ENCODE measurements around the gene SUFU.

Gene SUFU

DNA sequence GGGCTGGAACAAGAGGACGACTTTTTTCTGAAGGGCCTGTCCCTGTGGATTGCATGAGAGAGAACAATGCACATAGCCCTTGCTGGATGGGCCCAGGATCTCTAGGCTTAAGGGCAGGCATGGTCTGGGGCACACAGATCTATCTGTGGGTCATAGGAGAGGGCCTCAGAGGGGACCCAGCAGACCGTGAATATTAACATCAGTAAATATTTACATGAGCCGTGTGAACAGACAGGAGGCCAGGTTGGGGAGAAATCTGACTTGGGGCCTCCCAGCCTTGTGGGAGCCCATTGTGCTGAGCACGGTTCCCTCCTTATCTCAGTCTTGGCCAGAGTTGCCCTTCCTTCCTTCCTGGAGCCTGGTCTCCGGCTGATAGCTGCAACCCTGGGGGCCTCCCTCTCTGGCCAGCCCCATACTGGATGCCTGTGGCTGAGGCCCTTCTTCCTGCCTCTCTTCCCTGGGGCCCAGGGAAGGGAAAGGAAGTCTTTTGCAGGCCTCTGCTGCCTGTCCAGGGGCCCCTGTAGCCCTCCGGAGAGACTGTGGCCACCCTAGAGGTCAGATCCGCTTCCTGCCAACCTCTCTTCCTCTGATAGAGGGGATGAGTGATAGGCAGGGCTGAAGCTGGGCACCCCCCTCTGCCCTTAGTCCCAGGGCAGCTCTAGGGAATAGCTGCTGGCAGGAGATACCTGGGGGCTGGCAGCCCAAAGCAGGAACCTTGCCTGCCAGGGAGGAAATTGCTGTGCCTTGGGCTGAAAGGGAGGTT is 96.0 kb downstream of the SUFU start:
- no peak for DNase-seq

DNA sequence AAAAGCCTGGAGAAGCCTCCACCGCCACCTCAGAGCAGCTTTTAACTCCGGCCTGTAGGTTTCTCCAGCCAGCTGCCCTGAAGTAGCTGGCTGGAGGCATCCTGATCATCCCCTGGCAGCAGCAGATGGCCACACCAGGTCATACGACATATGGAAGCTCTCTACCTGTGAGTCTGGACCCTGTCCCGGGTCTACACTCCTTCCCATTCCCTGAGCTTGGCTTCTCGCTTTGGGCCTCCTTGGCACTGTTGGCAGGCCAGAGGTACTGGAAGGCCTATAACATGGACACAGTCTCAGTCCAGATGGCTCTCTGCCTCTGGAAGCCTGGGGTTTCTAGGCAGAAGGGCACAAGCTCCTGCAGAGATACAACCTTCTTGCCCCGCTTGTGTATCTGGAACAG is 97.0 kb downstream of the SUFU start:
- no peak for DNase-seq

DNA sequence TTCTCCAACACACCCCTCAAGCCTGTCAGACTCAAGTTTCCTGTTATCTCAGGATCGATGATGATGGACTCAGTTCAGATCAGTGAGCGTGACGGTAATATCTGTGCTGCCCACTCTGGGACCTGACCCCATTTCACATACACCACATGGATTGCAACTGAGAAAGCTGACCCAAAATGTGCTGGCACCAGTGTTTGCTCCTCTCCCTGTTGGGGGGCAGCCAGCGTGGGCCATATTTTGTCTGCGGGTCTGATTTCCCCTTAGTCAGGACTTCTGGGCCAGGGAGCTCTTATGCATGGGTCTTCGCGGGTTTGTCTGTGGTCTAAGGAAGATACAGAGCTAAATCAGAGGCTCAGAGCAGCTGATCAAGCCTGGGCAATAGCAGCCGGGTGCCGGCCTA is 97.9 kb downstream of the SUFU start:
- DNase-seq = no peak

DNA sequence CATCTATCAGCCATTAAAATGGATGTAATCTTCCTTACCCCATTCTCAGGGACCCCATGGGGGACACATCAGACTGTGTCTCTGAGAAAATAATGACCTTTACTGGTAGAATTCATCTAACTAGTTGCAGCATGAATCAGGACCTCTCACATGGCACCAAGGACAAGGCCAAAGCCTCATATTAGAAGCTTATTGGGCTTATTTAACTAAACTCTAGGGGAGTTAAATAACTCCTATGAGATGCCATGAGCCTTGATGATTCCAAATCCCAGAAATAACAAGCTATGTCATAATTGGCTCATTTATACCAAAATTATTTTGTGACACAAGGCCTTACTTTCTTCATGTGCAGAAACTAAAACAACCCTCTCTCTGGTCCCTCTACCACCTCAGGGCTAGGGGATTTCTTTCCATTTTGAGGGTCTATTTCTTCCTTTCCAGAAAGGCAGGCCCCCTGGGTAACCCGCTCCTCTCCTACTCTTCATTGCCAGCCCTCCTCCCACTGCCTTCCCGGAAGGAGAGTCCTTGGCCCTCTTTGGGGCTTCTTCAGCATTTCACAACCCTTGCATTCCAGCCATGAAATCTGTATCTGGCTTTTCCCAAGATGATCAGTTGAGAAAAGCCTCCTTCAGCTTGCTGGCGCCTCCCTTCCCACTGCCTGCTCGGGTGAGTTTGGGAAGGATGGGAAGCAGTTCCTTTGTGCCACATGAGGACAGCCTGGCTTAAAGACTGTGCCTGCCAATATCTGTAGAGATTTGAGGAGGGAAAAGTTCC is 98.7 kb downstream of the SUFU start:
- DNase-seq = no peak

DNA sequence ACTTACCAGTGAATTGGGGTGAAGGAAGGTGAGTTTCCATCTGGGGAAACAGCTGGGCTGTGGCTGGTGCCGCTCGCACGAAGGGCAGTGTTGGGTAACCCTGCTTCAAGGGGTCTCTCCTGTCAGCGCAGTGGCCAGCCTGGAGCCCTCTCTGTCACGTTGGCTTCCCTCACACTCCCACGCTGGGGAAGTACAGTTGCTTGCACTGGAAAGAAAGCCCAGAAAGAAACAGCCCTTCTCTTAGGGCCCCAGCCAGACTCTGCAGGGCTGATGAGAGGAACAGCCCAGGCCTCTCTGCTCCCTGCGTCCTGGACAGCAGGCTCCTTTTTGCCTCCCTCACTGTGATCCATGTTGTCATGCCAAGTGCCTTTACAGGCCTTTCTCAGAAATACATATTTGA is 100.2 kb downstream of the SUFU start:
- DNase-seq = no peak

DNA sequence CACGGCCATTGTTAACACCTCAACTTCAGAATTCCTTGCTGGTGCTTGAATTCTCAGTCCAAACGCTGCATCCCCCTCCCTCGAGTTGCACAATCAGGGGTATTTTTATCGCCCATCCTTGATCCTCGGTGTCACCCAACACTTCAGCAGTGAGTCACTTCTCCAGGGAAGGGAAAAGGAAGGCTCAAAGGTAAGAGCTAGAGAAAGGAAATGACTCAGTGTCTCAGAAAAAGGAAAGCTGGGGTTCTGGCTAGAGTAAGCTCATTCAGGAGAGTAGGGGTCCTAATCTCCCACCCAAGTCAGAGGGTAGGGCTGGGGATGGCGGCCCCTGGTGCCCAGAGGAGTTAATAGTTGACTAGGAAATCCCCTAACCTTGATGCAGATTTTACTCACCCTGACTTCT is 100.7 kb downstream of the SUFU start:
- DNase-seq = no peak

DNA sequence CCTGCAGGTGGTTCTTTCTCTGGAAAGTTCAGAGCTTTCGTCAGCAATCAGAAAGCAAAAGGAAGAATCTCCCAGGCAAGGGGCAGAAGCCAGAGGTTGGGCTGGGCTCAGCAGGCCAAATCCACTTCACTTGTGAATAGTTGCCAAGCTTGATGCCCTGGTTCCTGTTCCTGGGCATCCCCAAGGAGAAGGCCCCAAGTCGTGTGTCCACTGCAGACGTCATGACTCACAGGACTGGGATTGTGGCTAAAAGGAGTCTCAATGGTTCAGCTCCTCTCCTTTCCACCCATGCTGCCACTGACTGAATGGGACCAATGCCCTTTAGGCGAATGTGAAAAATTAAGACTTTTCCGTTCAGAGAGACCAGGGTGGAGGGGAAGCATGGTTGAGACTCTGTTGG is 101.9 kb downstream of the SUFU start:
- DNase-seq = no peak

DNA sequence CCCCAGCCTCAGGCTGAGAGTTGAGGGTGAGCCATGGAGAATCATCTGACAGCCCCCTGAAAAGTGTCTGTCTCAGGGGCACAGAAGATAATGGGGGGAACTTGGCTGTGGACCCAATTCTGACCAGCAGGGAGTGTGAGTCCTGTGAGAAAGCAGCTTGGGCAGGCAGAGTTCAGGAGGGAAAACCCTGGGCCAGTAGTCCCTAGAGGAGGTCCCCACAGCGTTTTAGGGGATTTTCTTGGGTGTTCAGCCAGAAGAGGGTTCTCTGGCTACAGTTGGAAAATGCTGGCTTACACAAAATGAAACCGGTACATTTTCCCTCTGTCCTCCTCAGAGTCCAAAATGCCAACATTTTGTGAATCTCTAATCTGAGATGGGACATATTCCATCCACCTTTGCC is 104.7 kb downstream of the SUFU start:
- no peak for DNase-seq

DNA sequence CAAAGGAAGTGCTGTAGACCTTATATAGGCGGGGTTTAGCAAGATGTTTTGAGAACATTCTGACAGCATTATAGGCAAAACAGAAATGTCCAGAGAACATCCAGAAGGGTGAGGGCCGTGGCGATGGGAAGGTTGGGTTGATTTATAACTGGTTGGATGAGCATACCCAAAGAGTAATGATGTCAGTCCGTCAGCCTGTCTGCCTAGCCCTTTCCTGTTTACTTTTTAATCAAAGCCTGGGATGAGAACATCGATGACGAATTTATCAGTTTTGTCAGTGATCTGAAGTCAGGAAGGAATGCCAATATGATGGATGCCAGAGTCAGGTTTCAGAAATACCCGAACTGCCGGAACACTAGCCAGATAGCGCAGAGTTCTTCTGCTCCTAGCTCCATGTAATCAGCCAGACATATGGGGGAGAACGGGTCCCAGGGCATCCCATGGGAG is 106.7 kb downstream of the SUFU start:
- DNase-seq = no peak

DNA sequence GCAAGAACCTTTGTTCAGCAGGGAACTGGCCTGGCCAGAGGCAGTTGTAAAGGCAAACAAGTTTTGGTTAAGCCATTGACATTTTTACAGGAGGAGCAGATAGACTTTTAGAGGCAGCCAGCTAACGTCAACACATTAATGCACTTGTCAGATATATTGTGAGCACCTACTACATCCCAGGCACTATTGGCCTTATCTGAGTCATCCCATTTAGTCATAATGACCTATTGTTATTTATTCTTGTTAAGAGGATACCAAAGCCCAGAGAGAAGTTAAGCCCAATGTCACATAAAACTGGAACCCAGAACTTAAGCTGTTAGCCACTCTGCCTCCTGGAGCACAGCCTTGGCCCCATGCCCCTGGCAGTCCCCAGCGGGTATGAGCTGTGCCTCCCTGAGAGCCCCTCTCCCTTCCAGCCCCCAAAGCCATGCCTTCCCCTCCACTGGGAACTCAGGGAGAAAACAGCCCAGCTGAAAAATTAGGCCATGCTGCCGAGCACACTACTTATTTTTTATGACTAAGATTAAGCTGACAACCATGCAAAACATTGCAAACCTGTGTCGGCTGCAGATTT is 107.8 kb downstream of the SUFU start:
- DNase-seq = no peak

DNA sequence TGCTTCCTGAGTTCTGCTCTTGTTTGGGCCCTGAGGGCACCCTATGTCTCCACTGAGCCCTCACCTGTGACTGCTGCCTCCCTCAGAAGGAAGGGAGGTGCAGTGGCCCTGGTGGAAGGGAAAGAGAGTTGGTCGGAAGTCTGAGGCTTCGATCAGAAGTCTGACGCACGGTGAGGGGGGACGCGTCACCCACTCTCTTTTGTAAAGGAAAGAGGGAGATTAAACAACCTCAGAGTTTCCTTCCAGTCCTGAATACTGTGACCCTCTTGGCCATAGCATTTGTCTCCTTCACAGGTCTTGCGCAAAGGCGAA is 109.1 kb downstream of the SUFU start:
- DNase-seq = no peak

DNA sequence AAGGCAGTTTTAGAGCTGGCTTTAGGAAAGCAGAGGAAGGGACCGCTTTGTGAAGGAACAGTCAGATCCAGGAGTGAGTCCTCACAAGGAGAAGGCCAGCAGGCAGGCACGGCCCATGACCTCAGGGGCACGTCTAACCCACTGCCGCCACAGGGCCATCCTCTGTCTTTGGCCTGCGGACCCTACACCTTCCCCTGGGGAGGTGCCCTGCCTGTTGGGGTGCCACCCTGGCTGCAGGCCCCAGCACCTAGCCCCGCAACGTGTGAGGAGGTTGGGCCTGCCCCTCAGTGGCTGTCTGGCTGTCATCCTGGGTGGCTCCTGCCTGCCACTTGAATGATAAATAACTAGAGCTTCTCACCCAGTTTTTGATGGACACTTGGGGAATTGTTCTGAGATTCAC is 109.5 kb downstream of the SUFU start:
- DNase-seq = no peak

DNA sequence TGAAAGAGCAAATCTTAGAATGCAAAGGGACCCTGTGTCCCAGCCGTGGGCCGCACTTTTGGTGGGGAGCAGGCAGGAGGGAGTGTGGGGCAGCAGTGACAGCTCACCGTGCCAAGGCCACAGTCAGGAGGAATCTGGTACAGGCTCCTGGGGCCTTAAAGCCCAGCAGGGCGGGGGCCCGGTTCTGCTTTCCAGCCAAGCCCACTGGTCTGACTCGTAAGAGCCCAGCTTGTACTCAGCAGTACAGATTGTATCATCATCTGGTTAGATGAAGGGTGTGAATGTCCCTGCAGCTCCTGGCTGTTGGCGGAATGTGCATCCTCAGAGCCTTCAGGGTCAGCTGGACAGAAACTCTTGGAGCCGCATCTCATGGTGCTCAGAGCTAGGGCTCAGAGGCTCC is 110.0 kb downstream of the SUFU start:
- DNase-seq = no peak

DNA sequence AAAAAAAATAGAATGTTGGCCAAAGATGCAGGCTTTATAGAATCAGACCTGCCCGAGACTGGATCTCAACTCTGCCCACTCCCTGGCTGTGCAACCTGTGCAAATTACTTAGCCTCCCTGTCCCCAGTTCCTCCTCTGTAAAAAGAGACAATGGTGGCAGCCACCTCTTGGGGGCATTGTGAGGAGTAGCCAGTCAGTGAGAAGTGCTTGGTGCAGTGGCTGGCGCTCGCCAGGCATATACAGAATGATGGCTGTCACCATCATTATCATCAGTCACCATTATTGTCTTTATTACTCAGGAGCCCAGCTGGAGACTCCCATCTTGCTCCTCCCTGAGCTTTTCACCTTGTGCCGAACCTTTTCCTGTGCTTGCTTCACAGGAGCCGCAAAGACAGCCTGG is 111.1 kb downstream of the SUFU start:
- no peak for DNase-seq

DNA sequence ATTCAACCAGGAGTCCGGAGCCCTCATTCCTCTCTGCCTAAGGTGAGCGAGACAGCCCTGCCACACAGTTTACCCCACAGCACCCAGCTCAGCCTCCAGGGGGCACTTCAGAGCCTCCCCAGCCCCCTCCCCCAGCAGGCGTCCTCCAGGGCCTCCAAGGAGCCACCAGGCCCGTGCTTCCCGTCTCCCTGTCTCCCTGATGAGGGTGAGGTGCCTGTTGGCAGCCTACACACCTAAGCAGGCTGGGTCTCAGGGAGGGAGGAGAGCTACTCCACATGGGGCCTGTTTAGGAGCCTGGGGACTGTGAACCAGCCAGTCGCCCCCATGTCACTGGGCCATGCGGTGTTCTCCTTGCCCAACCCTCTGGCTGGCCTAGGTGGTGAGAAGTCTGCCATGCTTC is 111.6 kb downstream of the SUFU start:
- no peak for DNase-seq

DNA sequence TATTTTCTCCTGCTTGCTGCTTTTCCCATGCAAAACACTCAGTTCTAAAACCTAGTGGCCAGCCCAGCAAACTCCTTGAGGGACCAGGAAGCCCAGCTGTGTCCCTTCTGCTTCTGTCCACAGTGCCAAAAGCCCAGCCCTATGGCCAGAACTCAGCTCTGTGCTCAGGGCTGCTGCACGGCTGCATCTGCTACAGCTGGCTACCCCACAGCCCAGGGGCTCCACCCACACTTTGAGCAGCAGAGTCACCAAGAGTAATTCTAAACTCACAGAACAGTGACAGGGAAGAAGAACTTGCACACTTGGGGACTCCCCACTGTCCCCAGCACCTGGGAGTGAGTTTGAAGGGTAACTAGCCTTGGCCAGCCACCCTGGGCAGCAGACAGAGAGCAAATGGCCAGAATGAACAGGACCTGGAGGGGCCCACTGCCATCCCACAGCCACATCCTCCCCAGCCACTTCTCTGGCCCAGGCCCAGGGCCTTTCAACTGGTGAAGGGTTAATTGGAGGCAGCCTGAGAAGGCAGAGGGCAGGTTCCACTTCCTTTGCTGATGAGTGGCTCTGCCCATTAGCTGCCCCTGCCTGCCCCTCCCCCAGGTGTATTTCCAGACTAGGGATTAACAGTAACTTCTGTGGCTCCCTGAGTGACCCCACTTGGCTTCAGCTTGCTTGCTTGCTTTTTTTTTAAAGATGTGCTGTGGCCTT is 112.4 kb downstream of the SUFU start:
- no peak for DNase-seq

DNA sequence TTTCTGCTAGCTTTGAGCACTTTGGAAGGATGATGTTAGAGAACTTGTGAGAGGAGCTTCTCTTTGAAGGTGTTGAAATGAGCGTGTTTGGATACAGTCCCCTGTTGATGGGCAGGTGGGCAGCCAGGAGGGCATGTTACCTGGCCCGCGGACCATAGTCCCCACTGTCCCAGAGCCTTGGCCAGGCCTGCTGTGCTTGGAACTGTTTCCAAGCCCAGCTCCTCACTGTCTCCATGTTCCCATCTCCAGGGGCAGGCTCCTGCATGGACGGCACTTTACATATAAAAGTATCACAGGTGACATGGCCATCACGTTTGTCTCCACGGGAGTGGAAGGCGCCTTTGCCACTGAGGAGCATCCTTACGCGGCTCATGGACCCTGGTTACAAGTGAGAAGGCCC is 113.3 kb downstream of the SUFU start:
- DNase-seq = no peak

DNA sequence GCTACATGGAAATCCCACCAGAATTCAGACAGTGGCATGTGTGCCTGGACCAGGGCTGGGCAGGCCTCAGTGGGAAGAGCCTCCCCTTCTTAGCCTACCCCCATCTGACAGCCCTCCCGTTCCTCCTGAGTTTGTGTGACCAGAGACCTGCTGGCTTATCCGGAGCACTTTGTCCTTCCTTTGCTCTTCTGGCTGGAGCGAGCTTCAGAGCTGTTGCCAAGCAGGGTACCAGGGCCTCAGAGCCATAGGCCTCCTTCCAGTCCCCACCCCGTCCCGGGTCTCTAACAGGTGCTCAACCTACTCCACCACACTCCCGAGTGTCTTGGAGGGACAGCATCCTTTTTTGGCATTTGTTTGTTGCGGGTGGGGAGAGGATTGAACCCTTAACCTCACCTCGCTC is 114.0 kb downstream of the SUFU start:
- no peak for DNase-seq

DNA sequence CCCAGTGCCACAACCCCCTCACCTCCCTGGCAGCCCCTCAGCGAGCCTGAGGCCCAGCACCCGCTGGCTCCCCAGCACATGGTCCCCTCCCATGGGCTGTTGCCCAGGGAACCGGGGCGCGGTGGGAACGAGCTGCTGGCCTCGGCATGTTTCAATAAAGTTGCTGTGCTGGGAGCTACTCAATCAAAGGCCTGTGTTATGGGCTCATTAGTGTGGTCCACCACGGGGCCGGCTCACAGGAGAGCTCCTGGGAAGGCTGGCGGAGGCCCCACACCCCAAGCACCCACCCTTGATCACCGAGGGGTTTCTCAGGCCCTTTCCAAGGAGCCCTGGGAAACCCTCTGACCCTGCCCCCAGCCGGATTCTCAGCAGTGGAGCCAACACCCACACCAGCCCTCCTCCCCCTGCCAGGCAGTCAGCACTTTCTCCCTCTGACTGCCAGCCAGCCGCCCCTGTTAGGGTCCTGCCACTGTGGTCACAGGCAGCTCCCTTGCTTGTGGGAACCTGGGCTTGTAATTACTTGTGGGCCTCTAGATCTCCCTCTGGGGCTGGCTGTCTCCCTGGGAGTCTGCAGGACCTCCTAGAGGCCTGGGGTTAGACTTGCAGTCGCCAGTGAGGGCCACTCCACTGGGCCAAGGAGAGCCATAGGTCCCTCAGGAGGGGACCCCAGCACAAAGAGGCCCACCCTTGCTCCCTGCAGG is 115.7 kb downstream of the SUFU start:
- DNase-seq = no peak

DNA sequence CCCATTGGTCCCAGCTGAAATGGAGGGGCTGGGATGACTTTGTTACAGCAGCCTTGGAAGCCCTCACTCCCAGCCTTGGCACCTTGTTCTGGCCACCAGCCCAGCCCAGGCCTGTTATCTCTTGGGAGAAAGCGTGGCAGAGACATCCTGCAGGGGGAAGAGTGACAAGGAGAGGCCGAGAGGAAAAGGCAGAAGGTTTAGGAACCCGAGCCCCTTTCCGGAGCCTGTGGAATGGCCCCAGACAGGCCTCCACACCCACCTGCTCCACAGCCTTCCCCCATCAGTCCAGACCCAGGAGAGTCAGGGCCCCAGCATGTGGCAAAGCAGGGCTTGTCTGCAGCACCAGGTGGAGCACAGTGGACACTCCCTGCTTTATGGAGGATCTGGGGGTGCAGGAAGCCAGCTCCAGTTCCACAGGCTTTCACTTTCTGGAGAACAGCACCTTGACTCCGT is 116.4 kb downstream of the SUFU start:
- no peak for DNase-seq

DNA sequence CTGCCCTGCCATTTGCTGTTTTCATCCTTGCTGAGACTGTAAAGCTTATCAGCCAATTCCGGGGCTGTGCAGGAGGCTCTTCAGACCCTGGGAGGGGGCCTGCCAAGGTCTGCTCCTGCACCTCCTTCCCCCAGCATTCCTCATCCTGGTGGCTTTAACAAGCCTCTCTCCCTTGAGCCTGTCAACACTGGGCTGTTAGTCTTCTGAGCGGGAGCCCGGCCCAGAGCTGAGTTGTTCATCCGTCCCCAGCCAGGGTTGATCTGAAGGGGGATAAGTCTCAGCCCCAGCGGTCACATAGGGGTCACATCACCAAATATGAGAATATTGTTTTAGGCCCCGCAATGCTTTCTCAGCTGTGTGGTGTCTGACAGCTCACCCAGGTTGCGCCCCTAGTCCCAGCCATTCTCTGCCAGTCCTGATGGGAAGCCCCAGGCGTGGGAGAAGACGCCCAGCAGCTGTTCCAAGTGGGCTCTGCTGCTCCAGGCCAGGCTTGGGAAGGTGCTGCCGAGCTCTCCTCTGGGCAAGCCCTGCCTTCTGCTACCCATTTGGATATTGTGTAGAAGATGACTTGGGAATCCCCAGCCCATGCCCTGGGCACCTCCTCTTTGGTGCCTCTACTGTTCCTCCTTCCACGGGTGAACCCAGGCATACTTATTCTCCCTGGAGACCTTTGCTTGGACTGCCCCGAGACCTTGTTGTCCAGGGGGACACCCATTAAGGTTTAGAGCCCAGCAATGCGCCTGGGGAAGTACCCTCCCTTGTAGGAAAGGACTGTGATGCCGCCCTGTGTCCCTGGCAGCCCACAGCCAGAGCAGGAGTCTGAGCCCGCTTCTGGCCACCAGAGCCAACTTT is 117.0 kb downstream of the SUFU start:
- no peak for DNase-seq

Measured in NCI-H345 (cell line).